PC-9 (cell line): ENCODE measurements around the gene NFE2L3.
"Not testable (repeated sequence)": the region's sequence is repeated elsewhere in the genome, so short reads cannot be mapped to it uniquely, and the experiment has no call there.

Experiments
- CTCF ChIP-seq: fragments of 200-600 bp; sonication (generic); conservative IDR thresholded peaks from 2 replicates; pipeline ENCODE4 v1.6.1; 2017; ENCODE audit warnings: mixed run types, antibody characterized with exemption, mild to moderate bottlenecking, moderate library complexity
- EZH2 ChIP-seq: fragments of 200-600 bp; sonication (generic); IDR thresholded peaks from 2 replicates; pipeline ENCODE4 v1.8.0; 2017; ENCODE audit warnings: antibody characterized with exemption, low read depth

- TF ChIP-seq CTCF, EZH2: not testable (repeated sequence)
These were observed 4.2 kb upstream of the NFE2L3 start for GRCh38 chr7:26147646-26148306.
